Fibroblast of the conjunctiva (primary cell): ENCODE data around the gene RSPH9.

Experiments used
- DNase-seq: peaks from one replicate; pipeline ENCODE4 v3.0.0-alpha.2; 2010; ENCODE audit warnings: low read depth

The RSPH9 gene

GRCh38 chr6:43668151-43669028 is 23.6 kb downstream of the RSPH9 start:
- DNase-seq = peak; percentile 30

- no peak for DNase-seq
Measured at GRCh38 chr6:43669050-43669921, 24.4 kb downstream of the RSPH9 start.

GRCh38 chr6:43669922-43670622 is 25.2 kb downstream of the RSPH9 start:
- DNase-seq = no peak

DNA sequence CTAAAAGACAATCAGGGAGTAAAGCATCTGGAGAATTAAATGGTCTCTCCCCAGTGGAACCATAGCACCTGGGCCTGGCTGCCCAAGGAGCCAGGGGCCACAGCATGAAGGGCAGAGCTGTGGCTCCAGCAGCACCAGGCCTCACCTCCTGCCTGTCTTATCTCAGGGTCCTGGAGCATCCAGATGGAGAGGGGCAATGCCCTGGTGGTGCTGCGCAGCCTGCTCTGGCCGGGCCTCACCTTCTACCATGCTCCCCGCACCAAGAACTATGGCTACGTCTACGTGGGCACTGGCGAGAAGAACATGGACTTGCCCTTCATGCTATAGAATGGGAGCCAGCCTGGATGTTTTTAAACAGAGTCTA is 25.8 kb downstream of the RSPH9 start:
- no peak for DNase-seq

GRCh38 chr6:43671011-43671800 is 26.4 kb downstream of the RSPH9 start:
- DNase-seq = no peak

DNA sequence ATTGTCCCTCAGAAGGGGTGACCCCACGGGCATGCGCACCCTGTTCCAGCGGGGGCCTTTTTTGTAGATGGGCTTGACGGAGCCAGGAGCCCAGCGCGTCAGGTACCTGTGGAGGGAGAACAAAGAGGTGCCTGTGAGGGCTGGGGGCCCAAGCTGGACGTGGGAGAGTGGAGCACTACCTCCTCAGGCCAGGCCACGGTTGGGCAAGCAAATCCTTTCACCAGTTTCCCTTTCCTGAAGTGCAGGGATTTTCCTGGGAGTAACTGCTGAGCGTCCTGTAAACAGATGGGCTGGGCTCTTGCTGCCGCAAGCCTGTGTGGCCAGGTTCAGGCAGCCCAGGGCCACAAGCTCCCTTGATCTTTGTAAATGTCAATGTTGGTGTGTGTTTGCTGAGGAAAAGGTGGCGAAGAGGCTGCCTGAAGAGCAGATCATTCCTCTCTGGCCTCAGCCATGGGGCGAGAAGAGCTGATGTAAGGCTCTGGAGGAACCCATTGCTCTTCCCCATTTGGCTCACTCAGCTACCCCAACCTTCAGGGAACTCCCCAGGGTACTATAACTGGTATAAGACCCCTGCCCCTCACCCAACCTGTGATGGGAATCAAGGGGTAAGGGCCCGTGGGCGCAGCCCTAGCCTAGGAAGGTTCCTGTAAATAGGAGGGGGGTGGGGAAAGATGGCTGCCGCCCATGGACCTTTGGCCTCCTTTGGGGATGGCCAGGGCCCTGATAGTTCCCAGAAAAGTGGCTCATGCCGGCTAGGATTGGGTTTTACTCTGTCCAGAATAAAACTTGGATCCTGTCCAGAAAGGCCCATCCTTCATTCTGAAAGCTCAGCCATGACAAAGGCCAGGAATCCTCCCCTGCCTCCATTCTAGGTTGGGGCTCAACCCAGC is 27.2 kb downstream of the RSPH9 start:
- DNase-seq = no peak

DNA sequence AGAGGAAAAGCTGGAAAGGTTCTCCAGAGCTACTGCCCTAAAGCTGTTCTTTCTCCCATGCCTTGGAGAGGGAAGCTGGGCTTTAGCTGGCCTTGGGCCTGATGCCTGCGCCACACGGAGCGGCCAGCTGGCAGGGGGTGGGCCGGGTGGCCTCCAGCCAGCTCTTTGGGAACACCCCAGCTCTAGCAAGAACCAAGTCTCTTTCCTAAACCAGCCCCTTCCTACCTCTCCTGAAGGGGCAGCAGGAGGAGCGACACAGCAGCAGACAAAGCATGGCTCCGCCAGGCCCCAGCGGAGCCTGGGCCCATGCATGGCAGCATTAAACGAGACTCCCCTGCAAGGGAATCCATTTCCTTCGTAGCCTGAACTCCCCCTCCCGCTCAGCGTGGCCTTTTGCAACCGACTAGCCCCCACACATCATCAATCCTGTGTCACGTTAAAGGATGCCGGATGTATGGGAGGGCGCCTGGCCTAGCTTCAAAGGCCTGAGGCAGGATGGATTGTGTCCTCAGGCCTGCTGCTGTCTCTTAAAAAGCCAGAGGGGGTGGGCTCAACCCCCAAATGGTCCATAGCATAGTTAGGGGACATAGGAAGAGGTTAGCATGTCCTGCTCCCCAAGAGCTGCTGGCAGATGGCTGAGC is 28.7 kb downstream of the RSPH9 start:
- DNase-seq = no peak

DNA sequence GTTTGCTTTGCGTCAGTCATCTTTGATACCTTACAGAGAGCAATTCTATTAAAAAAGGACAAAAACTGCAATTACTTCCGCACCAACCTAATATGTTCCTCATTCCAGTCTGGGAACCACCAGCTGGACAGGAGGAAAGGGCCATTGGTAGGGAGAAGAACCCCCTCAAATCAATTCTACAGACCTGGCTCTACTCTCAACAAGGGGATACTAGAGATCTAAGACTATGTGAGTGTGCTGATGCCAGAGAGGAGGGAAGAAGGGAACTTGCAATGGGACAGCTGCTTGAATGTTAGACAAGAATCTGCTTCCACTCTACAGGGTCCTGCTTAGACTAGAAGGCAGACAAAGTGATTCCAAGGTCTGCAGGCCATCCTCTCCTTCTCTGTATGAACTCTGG is 29.5 kb downstream of the RSPH9 start:
- DNase-seq = no peak

- no peak for DNase-seq
Measured at GRCh38 chr6:43674921-43675320, 30.1 kb downstream of the RSPH9 start.

DNA sequence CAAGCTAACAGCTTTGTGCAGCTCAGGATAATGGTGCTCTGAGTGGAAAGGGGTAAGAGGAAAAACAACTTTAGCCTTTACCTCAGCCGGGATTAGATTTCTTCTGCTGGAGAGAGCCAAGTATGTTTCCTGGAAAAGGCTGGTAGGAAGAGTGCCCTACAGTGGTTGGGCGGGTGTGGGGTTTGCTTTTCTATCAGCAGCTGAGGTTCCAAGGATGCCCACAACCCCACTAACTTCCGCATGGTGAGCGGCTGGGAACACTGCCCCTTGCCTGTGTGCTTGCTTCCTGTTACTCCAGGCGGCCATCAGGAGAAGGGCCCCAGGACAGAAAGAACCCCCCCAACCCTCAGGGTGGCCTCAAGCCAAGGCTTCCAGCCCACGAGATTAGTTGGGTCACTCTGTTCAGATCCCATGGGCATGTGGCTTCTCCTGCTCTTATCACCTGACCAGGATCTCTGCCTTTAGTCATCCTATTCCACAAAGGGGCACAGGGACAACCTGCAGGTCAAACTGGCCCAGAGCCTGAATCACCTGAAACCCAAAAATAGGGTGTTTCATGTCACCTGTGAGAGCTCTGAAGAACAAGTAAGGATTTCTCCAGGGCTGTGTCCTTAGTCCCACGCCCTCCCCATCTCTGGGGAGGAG is 32.2 kb downstream of the RSPH9 start:
- no peak for DNase-seq

- no peak for DNase-seq
Measured at GRCh38 chr6:43677759-43678158, 32.9 kb downstream of the RSPH9 start.

DNA sequence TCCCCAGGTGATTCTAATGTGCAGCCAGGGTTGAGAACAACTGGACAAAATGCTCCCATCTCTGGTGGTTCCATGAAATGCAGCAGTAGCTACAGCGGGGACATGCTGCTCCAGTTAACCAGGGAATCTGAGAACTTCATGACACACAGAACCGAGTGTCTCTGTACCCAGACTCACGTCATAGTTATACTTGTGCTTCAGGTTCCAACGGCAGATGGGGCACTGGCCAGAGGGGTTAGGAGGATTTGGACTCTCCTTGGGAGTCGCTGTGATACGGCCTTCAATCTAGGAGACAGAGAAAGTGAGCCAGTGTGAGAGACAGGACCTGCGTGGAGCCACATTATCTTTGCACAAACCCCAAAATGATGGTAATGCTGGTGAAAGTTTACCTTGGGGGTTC is 33.5 kb downstream of the RSPH9 start:
- no peak for DNase-seq

DNA sequence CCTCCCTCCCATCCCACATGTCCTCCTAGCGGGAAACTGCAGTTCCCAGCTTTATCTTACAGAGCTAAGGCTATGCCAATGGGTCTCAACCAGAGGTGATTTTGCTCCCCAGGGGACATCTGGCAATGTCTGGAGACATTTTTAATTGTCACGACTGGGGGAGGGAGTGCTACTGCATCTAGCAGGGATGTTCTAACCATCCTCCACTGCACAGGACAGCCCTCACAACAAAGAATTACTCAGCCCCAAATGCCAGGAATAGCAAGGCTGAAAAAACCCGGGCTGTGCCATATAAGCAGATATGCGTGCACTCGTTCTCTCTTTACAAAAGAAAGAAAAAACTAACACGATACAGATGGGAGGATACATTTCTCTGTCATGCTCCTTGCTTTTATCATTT is 34.2 kb downstream of the RSPH9 start:
- DNase-seq = no peak

GRCh38 chr6:43680308-43681200 is 35.7 kb downstream of the RSPH9 start:
- DNase-seq = no peak

DNA sequence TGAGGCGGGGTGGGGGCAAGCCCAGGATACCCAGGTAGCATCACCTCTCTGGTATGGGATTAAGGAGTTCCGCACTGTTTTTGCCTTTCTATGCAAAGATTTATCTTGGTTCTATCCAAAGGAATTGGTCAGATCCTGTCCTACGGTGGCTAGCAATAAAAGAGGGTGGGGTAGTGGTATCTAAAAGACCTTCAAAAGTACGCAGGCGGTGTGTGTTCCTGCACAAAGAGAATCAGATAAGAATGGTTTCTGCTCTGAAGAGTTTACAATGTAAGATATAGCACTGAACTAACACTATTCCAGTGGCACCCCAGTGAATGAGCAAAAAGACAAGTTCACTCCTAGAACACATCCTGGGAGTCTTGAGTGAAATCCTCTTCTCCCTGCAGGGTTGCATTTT is 36.5 kb downstream of the RSPH9 start:
- no peak for DNase-seq

- DNase-seq = no peak
Measured at GRCh38 chr6:43682724-43683429, 38.0 kb downstream of the RSPH9 start.

GRCh38 chr6:43683708-43684455 is 39.0 kb downstream of the RSPH9 start:
- no peak for DNase-seq
